Occipital lobe (tissue), 2 donors: ENCODE results near the gene CUBN. TPM values are rescaled to one million over a fixed set of nuclear protein-coding genes. Genes with fewer than 3 reads are reported as not detected.
"Not testable (repeated sequence)": the region's sequence is repeated elsewhere in the genome, so short reads cannot be mapped to it uniquely, and the experiment has no call there.

Experiments used
- DNase-seq: peaks from one replicate; lab custom pipeline; 2025; lab: John Stamatoyannopoulos, UW
- total RNA-seq: library from RNA; depleted of rRNA; stranded (reverse); fragments of >200 nt; gene quantifications from one replicate; pipeline ENCODE4 v1.2.3, GENCODE V29; 2014

CUBN gene
- total RNA-seq, 1 donor from 2014 or later: 2.3 TPM

DNA sequence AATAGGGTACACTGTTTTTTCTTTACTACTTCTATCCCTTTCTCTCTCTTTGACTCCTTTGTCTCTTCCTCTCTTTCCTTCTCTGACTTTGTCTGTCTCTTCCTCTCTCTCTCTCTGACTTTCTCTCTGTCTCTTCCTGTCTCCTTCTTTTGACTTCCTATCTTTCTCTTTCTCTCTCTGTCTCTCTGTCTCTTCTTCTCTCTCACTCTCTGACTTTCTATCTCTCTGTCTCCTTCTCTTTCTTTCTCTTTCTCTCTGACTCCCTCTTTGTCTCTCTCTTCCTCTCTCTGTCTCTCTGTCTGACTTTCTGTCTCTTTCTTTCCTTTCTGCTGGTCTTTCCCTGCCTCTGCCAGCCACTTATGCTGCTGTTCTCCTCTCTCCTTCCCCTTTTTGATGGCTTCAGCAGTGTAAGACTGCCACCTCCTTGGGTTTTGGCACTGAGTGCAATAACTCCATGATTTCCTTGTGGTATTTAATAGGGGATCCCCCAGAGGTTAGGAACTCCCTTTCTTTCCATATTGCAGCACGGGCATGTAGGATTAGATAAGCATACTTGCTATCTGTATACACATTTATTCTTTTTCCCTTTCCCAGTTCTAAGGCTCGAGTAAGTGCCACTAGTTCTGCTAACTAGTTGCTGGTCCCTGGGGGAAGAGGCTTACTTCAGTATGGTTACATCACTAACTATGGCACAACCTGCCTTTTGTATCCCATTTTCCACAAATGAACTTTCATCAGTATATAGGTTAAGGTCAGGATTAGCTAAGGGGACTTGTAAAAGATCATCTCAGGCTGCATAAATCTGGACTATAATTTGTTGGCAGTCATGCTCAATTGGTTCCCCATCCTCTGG lies 116.3 kb downstream of the CUBN start:
- DNase-seq: not testable (repeated sequence)

DNA sequence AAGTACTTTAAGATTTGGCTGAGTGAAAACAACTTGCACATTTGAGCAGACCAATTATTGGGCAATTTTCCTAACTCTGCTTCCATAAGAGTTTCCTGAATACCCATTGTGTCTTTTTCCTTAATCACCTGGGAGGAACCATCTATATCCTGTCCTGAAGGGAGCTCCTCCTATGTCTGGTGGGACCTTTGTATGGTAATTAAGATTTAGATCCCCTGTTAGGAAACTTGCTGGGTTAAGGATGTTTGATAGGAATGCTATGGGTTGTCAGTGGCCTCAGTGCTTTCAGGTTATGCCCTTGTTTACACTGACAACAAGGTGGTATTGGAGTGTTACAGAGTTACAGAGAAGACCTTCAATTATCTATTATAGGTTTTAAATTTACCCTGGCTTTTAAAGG lies 116.9 kb downstream of the CUBN start:
- DNase-seq: not testable (repeated sequence)

DNA sequence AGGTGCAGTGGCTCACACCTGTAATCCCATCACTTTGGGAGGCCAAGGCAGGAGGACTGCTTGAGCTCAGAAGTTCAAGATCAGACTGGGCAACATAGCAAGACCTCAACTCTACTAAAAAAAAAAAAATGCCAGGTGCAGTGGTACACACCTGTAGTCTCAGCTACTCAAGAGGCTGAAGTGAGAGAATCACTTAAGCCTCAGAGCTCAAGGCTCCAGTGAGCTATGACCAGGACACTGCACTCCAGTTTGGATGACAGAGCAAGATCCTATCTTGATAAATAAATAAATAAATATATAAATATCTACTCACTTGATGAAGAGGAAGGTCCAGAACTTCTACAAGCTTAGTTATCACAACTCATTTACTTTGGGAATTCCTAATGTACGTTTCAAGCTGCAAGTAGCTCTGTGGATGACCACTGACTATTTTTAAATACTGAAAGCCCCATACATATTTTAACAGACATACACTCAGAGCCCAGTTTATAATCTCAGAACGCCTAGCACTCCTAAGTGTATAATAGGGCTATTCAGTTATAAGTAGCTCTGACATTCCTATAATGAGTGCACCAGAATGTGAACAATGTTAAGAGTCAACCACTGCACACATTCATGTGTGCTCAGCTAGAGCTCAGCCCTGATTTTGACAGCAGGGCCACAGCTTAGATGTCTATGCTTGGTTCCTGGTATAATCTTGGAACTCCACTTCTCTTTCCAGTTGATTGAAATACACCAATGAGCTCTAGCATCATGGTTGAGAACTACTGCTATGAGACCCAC lies 119.1 kb downstream of the CUBN start:
- no peak for DNase-seq

DNA sequence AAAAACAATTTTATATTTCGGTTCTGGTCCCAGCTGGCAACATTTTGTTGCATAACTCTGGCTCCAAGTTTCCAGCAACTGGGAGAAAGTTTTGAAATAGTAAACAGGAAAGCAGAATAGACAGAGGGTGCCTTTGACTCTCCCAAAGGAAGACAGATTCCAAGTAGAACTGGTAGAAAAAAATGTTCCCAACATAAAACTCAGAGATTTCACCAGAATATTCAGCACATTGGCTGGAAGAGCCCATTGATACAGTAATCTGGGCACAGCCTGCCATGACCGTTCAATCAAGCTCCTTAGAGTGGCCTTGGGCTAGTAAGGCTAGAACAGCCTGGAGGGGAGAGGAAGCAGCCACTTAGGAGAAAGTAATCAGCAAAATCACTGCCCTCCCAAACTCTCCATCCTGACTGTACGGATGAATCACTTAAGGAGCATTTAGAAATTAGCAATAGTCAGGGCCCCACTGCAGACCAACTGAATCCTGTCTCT lies 120.4 kb downstream of the CUBN start:
- DNase-seq: no peak

DNA sequence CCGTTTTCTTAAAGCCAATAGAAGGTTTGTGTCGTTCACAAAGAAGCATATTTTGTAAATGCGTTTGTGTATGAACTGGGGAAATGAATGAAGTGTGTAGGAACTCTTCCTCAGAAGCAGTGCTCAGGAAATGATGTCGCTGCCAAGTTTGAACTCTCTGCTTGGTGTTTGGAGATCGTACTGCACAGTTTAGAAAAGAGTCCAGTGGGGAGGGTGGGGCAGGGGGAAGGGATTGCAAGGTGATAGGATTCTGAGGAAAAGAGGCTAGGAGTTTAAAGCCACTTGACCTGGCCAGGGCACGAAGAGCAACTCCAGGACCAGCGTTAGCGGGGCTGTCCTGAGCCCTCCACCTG lies 122.2 kb downstream of the CUBN start:
- no peak for DNase-seq

DNA sequence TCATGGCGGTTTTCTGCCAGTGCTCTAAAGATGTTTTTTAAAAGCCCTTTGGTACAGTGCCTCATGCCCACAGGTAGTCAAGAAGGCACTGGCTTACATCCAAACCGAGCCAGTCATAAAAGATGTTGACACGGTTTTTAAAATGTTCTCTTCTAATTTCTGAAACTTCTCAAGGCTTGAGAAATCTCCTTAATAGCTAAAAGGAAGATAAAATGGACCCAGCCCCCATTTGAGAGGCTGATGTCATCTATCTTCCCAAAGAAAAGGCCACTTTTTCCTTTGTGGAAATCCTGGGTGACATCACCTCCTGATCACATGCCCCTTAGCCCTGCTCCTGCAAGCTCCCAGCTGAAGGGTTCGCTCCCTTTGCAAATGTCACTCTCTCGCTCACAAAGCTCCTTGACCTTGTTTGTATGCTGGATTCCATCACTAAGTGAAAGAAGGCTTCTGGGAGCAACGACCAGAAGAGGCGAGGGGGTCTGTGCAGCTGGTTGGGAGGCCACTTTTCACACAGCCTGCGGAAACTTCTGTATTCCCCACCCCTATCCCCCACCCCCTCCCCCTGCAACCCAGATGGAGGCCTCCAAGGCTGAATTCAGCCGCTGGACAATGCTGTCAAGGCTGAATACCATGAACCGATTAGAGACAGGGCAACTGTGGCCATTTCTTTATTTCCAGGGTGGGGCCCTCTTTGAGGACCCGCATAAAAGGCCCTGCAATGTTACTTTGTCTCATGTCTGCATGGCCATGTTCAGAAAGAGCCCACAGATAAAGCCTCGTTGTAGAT lies 122.8 kb downstream of the CUBN start:
- DNase-seq: no peak

DNA sequence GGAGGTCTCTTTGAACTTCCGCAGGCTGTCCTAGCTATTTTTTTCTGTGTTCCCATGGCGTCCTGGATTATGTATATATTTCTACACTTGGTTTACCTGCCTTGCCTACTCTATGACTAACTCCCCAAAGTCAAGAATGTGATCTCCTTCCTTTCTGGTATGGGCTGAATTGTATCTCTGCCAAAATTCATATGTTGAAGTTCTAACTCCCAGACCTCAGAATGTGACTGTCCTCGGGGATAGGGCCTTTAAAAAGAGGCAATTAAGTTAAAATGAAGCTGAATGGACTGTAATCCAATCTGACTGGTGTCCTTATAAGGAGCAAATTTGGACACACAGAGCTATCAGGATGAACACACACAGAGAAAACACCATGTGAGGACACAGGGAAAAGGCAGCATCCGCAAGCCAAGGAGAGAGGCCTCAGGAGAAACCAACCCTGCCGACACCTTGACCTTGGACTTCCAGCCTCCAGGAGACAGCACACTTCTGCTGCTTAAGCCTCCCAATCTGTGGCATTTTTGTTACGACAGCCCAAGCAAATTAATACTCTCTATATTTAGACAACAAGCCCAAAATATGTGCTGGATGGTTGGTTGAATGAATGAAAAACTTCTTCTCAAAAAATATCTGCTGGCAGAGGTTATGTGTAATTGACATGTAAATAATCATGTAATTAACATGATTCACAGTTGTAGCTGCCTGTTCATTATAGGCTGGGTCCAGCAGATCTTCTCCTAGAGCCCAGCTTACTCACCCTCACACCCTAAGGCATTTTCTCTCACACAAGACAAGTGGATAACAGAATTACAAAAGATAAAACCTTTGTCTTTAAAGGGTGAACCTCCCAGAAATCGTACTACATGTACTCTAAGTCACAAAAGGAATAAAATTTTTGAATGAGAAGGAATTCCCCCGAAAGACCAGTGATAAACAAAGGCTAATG lies 123.7 kb downstream of the CUBN start:
- DNase-seq: no peak

DNA sequence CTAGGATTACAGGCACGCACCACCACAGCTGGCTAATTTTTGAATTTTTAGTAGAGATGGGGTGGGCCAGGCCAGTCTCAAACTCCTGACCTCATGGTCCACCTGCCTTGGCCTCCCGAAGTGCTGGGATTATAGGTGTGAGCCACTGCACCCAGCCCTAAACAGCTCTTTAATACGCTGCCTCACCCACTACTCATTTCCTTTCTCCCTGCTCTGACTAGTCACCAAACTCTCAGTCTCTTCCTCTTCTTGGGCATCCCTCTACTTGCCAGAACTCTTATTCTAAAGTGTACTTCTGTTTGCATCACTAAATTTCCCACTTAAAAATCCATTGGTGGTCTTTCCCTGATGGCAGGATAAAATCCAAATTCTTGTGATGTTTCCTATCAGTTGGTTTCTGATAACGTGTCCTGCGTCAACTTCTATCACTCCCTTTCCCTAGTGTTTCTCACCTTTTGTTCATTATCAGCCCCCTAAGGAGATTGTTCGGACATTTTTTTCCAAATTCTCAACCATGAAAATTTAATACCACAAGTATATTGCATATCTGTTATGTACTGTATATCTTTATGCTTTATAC lies 124.7 kb downstream of the CUBN start:
- DNase-seq: no peak

DNA sequence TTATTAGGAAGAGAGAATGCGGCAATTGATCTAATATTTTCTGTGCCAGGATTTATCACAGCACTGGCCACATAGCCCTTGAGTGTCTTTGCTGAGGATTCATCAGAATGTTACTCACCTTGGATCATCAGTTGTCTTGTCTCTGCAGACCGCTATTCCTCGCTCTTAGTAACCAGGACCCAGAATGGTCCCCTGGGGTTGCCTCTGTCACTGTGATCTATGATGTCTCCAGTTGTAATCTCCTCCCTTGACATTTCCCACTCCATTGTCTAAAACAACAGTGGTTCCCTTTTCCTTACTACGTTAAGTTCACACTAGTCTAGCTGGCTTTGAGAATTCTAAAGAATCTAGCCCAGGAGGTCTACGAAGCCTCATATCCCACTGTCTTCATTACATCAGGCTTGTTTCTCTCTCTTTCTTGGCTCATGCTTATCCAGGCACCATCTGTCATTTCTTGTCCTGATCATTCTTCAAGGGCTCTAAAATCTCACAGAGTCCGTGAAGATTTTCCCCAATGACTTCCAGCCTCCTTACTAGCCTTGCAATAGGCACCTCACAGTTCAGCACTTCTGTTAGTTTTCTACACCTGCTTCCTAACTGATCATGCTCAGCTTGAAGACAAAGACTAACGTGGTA lies 125.8 kb downstream of the CUBN start:
- no peak for DNase-seq

DNA sequence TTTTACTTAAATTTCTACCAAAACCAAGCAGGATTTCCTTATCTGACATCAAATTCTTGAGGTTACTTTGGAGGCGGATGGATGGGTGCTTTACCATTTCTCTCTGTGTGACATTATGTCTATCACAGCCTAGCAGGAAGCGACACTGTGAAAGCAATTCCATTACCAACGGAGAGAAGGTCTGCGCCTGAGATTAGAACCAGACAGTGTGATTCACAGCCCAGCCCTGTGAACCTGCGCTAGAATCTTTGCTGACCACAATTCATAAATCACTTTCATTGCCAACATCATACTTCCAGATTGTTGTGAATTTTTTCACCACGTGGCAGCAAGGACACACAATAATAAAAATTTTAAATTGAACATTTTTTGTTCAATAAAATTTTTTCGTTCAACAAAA lies 126.5 kb downstream of the CUBN start:
- no peak for DNase-seq

DNA sequence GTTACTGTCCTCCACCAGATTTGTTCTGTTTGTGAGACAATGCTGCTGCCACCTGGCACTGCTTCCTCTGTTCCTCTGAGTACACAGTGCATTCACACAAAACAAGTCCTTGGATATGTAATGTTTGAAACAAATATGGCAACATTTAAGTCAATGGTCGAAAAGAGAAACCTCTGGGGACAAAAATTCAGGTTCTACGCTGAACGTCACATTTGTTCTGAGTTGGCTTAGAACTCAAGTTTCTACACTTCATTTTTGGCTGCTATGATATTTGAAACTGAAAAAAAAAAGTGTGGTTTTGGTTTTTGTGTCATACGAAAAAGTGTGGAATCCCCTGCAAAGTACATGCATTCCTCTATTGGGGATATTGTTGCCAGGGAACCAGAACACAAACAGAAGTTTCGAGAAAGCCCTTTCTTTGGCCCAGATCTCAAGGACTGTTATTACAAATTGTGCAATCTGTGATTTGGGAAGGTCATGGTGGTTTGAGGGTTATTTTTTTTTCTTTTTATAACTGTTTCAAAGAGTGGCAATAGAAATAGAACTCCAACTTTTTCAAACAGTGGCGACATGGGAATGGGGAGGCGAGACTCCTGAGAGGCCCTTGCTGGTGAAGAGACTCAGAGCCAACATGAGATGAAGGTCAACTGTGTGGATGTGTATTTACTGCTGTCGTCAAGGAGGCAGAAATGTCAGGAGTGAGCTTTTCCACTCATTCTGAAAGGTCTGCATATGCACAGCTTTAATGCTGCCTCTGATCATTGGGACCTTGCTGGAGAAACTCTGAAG lies 127.5 kb downstream of the CUBN start:
- no peak for DNase-seq

DNA sequence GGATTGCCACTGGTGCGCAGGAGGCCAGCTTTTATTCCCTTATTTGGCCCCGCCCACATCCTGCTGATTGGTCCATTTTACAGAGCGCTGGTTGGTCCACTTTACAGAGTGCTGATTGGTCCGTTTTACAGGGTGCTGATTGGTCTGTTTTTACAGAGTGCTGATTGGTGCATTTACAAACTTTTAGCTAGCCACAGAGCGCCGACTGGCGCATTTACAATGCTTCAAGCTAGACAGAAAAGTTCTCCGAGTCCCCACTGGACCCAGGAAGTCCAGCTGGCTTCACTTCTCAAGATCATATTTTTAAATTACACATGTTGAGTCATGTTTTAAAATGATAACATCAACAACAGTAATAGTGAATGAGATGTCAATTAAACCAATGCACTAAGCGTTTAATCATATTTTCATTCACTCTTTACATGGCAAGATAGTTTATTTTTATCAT lies 128.3 kb downstream of the CUBN start:
- DNase-seq: no peak

DNA sequence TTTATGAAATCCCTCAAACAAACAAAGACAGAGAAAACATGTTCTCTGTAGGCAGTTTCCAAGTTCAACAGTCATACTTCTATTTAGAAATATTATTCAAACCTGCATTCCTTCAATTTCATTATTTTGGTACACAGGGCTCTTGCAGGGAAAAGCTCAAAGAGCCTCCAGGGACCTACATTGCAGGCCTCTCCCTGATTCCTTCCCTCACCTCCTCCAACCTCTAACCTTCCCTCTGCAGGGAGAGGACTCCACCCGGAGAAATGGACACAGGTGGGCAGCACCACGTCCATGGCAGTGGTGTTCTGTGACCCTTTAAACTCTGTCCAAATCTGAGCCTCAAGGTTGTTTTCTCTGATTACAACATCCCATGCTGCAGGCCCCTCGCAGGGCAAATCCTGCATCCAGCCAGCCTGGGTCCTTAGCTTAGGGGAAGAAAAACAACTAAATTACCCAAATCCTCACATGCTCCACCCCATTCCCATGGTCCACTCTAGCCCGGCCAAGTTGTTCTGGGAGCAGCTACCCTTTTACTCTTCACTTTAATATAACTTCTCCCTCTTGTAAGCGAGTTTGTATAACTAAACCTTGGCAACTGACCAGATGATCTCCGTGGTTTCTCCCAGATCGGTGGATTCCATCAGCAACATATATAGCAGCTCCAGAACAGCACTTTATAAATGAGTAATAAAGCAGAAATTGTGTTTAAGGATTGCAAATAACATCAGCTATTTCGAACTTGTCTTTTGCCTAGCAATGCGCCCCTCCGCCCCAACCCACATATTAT lies 129.8 kb downstream of the CUBN start:
- DNase-seq: no peak

DNA sequence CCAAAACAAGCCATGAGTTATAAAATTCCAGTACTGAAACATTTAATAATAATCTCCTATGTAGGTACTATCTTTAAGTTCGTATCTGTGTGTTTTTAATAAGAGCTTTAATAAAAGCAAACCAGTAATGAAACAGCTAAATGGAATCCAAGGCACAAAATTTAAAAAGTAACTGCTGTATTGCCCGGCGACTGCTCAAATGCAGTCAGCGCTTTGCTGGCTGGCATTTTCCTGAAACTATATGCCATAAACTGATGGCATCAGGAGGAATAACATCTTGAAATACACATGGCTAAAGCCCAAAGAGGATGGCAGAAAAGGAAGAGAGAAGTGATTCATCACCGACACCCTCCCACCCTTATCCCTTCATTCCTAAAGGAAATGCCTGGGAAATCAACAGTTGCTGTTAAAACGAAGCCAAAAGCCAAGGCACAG lies 133.1 kb downstream of the CUBN start:
- no peak for DNase-seq

DNA sequence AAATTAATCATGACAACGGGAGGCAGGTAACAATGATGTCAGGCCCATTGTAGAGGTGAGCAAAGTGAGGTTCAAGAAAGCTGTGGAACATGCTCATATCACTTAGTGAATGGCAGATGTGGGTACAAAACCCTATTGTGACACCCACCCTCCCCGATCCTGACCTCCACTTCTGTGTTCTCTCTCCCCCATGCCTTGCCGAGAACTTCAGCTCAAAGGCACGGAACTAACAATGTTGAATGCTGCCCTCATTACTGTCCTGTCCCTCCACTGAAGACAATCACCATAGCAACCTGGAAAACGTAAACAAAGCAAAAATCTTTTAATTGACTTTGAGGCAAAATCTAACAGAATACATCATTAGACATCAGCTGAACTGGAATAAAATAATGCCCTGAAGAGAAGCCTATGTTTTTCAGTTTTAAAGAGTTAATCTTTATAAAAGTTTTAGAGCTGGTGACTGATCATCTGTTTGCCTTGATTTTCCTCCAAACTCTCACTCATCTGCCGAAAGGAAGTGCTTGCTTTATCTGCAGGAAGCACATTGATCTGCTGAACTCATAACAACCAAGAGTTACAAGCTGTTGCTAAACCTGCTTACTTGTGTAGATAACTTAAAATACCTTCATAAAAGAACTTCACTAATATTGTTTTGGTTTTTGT lies 133.6 kb downstream of the CUBN start:
- DNase-seq: no peak

DNA sequence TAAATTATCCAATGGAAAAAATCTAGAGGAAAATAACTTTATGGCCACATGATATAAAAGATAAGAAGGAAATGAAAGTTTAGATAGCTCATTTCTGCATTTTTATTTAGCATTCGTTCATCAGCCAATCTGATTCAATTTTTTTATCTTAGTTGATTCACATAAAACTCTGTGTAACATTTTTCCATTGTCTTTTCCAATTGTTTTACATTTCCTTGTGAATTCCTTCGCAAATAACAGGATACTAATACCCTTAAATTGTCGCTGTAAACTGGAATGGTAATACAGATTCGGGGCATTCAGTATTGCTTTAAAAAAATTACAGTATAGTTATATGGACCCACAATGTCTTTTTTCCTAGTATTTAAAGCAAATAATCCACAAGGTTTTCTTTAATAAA lies 136.4 kb downstream of the CUBN start:
- no peak for DNase-seq

DNA sequence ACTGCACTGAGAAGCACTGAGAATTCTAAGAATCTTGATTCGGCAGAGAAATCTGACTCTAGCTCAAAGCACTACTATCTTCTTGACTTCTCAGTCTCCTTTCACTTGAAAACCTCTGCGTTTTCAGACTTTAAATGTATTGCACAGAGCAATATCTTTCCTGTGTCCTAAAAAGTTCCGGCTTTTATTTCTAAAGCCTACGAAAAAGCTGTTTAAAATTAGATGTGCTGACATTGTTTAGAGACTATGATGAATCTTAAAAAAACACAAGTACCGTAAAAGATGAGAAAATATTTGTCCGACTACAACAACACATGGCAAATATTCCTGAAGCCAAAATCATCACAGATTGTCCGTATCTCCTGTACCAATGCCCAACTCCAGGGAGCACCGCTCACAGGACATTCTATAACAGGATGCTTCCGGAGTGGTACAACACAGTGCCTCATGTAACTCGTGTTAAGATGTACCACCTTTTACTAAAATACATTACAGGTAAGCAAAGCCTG lies 136.9 kb downstream of the CUBN start:
- no peak for DNase-seq
